Fibroblast of skin of left quadriceps (primary cell): Measurements from ENCODE around the gene AATF.
A peak's percentile ranks its signal among the peaks of the same experiment; 100 is the strongest.

ENCODE experiments used
- DNase-seq, 2 experiments: peaks; one replicate each; pipeline ENCODE4 v3.0.0-alpha.2; 2013; ENCODE audit warnings: low read depth in 2 of 2

Gene AATF

DNA sequence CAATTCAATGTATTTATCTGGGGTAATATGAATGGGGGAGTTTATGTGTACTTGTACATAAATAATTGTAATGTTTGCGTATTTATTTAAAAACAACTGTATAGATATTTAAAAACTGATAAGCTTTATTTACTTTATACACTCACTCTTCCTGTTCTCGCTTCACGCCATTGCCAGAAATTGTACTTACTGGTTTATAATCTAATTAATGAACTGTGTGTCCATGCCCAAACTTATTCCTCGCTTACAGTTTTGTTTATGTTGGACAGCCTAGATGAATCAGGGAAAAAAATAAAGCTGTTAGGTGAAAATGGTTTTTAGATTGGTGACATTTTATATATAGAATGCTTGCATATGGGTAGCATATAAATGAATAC, 30.8 kb downstream of the AATF start:
- no peak for DNase-seq

DNA sequence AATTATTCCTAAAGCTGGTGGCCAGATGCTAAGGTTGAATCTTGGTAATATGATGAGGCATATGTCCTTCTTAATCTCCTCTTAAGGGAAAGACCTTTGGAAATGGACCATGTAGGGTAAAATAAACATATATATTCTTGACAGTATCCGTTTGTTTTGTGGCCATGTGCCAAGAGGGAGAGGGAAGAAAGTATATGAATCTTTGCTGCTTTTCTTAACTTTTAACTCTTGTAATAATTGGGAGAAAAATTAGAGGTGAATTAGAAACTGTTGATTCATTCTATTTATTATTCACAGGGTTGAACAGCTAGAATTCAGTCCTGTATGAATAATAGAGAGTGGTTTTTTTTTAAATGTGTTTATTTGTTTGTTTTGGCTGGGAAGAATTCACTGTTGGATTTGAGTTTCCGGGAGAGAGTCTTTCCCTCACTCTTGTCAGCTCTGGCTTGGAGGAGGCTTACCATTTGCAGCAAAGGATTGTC, 31.6 kb downstream of the AATF start:
- DNase-seq = peak in 1 of 2 experiments; percentile 9

DNA sequence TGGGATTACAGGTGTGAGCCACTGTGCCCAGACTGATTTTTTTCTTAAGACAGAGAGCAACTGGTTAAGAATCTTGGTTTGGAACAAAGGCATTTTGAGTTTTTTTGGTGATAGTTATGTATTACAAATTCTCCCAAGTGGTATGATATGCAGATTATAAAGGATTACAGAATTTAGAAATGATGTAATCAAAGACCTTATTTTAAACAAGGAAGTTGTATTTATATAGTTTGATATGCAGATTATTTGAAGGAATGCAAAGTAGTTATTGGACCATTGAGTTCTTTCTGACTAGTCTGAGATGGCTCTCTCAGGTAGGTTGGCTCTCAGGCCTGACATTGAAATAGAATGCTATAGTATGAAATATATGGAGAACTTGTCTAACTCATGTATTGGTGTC, 34.9 kb downstream of the AATF start:
- DNase-seq = no peak

DNA sequence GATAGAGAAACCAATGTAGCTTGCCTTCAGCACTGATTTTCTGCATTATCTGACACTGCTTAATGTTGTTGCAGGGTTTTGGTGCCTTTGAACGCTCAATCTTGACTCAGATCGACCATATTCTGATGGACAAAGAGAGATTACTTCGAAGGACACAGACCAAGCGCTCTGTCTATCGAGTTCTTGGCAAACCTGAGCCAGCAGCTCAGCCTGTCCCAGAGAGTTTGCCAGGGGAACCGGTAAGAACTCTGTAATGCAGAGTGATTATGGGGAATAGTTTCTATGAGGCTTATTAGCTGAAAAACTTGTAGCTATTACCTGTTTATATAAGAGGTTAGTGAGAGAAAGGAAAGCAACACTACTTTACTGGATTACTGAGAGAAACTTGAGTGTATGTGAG, 40.4 kb downstream of the AATF start:
- no peak for DNase-seq

DNA sequence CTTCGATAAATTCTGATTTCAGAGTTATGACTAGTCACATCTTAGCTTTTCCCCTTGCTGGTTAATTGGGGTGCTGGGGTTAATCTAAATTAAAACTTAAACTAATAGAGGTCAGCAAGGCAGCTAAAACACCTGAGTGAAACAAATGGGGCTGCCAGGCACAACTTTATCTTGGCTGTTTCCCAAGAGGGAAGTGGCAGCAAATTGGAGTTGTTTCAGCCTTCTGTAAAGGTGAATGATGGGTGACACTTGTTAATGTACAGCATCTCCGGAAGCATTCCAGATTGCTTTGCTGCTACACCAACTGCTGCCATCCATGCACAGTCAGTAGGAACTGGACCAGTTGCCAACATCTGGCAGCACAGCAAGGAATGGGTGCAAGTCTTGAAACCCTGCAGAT, 43.9 kb downstream of the AATF start:
- no peak for DNase-seq

DNA sequence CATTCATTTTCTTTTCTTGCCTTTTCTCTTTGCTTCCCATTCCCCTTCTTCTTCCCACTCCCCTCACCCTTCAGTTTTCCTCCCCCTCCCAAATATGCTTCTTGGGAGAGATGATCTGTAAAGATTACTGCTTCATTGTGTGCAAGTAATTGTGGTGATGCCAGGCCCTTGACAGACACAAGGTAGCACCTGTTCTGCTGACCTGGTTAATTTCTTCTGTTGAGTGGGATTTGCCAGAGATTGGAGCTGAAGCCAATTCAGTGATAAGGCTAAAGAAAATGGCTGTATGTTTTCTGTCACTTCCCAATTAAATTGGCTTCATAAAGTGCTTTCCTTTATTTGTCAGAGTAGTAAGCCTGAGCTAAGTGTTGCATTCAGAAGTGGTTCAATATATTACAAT, 44.5 kb downstream of the AATF start:
- no peak for DNase-seq

DNA sequence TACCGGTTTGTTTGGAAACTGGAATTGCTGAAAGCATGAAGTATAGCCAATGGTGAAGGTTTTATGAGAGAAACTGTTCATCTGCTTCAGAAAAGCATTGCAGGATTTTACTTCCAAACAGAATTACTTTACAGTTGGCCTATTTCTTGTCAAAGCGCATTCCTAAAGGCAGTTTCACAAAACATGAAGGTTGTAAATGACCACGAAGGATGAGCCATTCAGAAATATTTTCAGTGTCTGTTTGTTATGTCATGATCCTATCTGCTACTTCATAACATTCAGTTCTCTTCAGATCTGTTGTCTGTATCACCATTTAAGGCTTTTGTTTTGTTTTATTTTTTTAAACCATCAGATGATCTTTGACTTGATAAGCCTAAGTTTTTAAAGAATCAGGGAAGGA, 45.7 kb downstream of the AATF start:
- peak in 1 of 2 experiments; percentile 30 for DNase-seq

DNA sequence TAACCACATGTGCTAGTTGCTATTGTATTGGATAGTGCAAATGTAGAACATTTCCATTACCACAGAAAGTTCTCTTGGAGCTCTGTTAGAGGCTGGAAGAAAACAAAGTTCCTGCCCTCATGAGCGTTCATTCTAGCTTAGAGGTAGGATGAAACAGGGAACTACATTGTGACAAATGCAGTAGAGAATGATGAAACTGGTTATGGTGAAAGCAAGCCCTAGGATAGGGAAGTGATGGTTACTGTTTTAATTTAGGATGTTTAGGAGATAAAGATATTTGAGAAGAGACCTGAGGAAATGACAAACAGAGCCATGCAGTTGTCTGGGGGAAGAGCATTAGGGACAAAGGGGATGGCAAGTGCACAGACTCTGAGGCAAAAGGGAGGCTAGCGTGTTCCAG, 50.7 kb downstream of the AATF start:
- no peak for DNase-seq

DNA sequence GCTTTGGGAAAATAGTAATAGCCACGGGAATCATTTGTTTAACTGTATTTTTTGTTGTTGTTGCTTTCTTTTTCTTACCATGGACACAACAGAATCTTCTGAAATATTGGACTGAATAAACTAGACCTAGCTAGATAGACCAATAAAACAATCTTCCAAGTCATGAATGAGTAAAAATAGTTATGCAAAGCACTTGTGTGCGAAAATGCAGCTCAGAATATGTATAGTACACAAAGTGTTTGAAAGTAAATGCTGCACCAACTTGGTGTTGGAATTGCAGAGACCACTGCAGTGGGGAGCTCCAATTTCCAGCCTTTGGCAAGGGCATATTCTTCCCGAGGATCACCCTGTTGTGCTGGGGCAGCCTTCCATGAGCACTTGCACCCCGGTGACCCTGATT, 68.0 kb downstream of the AATF start:
- DNase-seq = no peak

DNA sequence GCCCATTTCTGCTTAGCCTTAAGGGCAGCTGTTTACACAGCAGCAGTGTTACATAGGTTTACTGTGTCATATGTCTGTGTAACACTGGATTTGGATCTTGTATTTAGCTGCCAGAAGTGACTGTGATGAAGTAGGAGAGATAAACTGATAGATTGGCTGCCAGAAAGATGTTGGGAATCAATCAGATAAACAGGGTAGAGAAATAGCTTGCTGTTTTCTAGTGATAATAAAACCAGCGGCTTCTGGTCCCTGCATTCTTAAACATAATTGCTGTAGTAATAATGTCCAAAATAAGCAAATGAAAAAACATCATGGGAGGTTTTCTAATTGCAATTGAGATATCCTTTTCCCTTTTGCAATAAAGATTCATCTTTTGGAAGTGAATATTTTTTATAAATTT, 68.7 kb downstream of the AATF start:
- no peak for DNase-seq

DNA sequence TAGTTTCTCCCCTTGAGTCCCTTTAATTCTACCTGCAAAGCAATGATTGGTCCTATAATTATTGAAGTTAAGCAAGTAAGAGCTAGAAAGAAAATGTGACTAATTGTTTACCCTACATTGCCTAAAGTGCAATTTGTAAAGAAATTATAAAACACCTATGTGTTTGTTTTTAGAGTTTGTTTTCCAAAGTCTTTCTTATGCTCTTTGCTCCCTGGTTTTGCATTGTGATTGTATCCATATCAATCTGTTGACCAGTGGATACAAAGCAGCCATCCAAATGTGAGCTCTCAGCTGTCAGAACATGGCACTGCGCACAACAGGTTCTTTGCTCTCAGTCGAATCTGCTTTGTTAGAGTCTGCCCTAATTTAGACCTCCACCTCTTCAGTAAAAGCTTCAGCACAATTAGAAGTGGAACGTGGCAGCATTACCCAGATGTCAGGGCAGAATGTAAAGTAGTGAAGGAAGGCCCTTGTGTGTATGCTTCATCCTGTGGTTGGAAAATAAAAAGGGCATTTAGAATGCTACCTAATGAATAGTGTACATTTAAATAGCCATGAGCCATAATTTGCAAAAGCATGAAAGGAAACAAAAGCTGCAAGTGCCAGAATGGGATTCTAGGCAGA, 70.5 kb downstream of the AATF start:
- no peak for DNase-seq

DNA sequence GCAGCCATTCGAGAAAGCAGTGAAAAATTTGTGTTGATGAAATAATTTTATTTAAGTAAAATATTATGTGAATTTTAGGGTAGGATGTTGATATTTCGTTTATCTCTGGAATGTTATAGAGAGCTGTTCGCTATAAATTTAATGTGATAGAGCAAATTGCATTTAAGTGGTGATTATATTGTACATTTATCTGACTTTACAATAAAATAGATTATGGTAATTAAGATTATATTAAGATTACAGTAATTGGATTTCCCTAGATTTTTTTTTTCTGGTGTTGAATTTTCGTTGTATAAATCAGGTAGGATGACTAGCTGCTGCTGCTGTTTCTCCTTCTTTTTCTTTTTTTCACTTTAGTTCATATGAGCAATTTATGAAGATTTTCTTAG, 71.0 kb downstream of the AATF start:
- DNase-seq = no peak

DNA sequence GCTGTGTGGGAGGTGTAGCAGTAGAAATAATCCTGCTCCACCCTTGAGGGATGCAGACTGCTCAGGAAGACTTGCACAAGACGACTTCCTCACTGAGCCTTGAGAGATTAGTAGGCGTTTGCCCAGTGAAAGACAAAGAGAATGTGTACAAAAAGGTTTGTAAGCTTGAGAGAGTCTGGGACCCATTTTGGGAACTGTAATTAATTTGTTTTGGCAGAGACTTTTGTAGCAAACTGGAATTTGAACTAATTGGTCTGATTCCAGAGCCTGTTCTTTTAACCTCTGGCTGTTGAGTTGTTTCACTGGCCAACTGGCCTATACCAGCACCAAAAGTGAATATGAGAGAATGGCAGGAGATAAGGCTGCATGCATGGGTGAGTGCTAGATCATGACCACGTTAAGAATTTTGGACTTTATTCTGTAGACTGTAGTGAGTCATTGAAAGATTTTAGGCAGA, 75.5 kb downstream of the AATF start:
- no peak for DNase-seq

DNA sequence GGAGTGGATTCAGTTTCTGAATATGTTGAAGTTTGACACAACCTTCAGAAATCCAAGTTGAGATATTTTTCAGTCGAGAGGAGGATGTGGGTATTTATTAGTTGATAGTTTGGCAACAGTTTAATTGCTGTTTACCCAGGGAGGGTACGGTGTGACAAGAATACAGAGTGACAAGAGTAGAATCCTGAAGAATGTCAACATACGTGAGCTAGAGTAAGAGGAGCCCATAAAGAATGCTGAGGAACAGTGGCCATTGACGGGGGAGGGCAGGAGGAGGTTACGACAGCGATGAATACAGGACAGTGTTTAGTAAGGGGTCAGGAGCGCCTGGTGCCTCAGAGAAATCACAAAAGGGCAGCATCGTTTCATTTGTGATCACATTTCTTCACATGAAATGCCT, 76.5 kb downstream of the AATF start:
- no peak for DNase-seq

DNA sequence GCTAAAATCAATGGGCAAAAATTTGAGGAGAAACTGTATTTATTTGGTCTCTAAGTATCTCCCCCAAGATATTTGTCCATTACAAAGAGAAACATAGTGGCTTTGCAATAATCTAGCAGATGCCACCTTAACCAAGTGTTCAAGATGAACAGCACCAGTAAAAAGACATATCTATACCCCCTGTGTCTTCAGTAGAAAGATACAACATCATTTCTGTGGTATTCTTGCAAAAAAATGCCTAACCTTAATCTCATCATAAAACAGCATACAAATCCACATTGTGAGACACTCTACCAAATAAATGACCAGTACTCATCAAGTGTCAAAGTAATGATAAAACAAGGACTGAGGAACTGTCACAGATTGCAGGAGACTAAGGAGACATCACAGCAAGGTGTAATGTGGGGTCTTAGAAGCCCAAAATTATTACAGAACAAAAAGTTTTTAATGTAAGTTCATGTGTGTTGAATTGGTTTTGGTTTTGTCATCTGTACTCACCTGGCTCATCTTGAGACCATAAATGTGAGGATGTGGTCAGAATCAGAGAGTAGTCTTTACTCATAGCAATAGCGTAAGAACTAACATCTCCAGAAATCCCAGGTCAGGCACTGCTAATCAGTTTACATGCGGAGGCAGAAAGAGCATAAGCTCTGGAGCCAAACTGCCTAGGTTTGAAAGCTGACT, 77.2 kb downstream of the AATF start:
- no peak for DNase-seq

DNA sequence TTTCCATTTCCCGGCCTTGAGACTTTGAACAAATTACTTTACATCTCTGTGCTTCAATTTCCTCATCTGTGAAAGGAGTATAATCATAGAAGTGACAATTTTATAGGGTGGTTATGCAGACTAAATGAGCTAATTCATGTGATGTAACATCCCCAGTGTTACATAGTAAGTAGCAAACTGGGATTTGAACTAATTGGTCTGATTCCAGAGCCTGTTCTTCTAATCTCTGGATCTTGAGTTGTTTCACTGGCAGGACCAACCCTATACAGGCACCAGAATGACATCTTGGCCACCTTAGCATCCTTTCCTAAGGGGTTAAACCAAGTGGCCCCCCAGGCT, 77.7 kb downstream of the AATF start:
- no peak for DNase-seq

DNA sequence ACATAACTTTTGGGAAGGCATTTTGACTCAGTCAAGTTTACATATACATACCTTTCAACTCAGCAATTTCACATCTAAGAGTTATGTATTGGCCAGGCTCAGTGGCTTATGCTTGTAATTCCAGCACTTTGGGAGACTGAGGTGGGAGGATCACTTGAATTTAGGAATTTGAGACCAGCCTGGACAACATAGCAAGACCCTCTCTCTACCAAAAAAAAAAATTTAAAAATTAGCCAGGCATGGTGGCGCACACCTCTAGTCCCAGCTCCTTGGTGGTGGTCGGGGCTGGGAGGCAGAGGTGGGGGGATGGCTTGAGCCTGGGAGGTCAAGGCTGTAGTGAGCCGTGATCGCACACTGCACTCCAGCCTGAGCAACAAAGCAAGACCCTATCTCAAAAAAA, 79.3 kb downstream of the AATF start:
- DNase-seq = no peak

DNA sequence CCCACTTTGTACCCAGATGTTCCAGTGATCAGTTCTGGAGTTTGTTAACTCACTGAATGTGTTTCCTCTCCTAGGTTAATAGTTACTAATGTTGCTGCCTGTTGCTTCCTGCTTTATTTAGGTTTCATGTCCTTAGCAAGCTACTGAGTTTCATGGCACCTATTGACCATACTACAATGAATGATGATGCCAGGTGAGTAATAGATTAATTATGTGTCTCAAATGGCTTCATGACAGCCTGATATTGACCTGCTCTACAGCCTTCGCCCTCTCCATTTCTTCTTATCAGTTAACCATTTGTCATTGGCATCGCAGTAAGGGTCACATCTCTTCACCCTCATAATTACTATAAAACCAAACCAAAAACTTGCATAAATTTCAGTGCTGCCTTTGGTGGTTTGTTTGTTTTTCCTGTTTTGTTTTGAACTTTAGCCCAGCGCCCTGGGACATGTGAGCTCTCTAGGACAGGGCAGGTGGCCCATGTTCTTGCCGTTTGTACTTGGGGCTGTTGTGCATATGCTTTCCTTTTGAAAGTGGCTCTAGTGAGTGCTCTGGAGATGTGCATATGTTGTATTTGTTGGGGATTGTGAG, 82.8 kb downstream of the AATF start:
- DNase-seq = no peak

DNA sequence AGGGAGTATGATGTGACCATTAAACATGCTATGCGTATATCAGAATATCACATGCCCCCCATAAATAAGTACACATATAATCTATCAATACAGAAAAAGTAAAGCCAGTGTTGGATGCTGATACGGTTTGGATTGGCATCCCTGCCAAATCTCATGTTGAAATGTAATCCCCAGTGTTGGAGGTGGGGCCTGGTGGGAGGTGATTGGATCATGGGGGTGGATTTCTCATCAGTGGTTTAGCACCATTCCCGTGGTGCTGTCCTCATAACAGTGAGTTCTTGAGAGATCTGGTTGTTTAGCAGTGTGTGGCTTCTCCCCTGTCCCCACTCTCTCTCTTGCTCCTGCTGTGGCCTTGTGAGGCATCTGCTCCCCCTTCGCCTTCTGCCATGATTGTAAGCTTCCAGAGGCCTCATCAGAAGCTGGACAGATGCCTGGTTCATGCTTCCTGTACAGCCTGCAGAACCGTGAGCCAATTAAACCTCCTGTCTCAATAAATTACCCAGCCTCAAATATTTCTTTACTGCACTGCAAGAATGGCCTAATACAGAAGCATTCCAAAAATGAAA, 88.9 kb downstream of the AATF start:
- DNase-seq = peak; percentile 8 to 10

DNA sequence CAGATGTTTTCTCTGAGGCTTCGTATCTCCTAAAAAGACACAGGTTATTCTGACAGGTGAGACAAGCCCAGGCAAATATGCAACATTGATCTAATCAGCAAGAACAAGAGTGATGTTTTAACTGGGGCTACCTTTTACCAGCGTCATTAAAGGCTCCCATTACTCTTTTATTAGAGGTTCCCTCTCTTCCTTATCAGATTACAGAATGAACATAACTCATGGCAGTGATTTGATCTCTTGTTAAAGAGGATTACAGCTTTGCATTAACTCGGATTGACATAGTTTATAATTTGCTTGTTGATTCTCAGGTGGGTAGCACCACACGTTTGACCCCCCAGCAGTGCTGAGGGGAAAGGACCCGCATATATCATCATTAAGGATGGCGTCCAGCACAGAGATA, 90.5 kb downstream of the AATF start:
- no peak for DNase-seq

DNA sequence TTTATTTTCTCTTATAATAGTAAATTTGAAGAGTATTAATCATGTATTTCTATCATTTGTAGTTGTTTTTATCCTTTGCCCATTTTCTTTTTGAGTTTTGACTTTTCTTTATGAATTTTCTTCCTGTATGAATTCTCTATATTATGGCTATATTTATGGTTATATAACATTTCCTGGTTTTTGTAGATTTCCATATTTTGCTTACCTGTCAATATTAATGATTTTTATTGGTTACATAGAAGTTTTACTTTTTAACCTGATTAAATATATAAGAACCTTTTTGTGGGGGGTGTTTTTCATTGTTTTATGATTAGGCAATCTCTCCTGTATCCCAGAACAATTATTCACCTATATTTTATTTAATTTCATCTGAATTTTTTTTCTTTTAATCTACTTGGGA, 93.2 kb downstream of the AATF start:
- DNase-seq = no peak

DNA sequence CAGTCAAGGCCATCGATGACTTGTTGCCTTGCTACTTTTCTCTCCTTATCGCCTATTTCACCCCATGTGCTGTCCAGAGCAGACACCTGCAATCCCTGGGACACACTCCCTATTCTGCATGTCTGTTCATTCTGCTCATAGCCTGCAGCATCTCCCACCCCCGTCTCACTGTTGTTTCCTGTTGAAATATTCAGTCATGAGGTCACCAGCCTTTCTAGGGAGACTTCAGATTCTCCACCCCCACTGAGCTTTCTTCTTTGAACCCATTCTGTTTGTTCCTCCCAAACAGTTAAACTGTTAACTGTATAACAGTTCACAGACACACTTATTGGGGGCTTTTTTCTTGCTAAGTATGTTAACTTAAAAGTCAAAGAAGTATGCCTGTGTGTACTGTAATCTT, 94.4 kb downstream of the AATF start:
- no peak for DNase-seq

DNA sequence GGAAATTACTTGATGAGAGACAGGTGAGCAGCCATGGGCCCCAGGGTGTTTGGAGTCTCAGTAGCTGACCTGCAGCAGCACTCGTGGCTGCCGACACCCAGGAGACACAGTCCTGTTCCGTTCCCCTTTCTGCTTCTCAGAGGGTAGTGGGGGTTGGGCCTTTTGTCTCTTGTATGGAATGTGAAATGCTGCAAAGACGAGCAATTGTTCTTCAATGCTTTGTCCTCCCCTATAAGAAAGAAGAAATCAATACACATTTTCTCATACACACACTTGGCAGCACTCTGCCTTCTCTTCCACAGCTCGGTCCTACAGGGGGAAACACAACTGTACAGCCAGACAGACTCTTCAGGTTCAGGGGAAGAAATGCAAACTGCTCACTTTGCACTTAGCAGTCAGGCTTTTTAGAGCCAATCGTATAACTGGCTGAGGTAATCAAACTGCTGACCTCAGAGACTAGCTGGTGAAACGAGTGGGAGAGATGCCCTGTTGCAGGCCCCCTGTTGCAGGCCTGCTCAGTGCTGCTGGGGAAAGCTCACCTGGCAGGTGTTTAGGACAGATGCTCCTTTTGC, 96.7 kb downstream of the AATF start:
- DNase-seq = no peak
